ENCODE measurements around the gene TMTC1.

Gene TMTC1

DNA sequence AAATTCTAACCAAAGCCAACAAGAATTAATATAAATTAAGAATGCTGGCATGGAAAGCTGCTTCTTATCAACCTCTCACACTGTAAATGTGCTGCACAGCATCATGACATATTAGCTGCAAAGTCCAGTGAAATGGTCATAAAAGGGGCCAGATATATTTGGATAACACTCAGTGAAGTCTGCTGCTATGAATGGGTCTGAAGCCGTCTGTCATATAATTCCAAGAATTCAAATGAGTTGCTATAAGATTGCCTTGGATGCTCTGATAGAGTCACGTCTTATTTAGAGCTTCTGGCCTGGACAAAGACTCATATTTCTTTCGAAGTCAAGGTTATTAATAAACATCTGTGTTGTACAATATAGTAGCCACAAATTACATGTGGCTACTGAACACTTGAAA is 231.9 kb downstream of the TMTC1 start:
- H3K9ac ChIP-seq (ENCODE audit: low read length): no peak overlapping the region
- H3K4me3 ChIP-seq (ENCODE audit: low read length): no peak overlapping the region
- H3K27ac ChIP-seq (ENCODE audit: low read length): no peak overlapping the region
- no peaks in the 10 kb centered on the region for H3K4me1 ChIP-seq (ENCODE audit: low read length)
- no peaks in the 10 kb centered on the region for H3K36me3 ChIP-seq (replicated peaks; ENCODE audit: low read depth, low read length)
- TF ChIP-seq, protein P1, sequence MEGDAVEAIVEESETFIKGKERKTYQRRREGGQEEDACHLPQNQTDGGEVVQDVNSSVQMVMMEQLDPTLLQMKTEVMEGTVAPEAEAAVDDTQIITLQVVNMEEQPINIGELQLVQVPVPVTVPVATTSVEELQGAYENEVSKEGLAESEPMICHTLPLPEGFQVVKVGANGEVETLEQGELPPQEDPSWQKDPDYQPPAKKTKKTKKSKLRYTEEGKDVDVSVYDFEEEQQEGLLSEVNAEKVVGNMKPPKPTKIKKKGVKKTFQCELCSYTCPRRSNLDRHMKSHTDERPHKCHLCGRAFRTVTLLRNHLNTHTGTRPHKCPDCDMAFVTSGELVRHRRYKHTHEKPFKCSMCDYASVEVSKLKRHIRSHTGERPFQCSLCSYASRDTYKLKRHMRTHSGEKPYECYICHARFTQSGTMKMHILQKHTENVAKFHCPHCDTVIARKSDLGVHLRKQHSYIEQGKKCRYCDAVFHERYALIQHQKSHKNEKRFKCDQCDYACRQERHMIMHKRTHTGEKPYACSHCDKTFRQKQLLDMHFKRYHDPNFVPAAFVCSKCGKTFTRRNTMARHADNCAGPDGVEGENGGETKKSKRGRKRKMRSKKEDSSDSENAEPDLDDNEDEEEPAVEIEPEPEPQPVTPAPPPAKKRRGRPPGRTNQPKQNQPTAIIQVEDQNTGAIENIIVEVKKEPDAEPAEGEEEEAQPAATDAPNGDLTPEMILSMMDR (IDR thresholded peaks at IDR 0.05; ENCODE audit: low read depth, low read length): no peak
- no peak for TF ChIP-seq EZH2phosphoT487 (IDR thresholded peaks at IDR 0.05; ENCODE audit: low read depth)
- H3K79me2 ChIP-seq (ENCODE audit: low read length): no peaks in the 10 kb centered on the region
- H3K9me3 ChIP-seq (ENCODE audit: insufficient read depth, low read length): no peaks in the 10 kb centered on the region
- no peak overlapping the region for H2AFZ ChIP-seq (ENCODE audit: low read depth, low read length)
- no peaks in the 10 kb centered on the region for H3K27me3 ChIP-seq (ENCODE audit: low read depth, low read length)
- H4K20me1 ChIP-seq (ENCODE audit: insufficient read depth, low read length): no peaks in the 10 kb centered on the region
- H3K4me2 ChIP-seq (ENCODE audit: low read length): no peak overlapping the region

DNA sequence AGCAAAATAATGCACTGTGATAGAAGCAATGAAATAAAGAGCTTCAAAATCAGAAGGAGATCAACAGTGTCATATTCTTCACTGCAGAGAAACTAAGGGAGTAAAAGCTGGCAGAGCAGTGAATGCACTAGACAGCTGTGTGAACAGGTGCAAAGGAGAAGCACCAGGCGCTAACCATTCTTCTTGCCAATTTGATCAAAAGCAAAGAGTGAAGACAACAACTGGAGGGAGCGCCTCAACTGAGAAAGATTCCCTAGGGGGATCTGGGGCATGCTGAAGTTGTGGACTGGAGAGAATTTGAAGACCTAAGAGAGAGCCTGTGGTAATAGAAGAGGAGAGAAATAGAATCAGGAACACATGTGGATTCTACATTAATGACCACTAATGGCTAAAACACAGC is 235.9 kb downstream of the TMTC1 start:
- Histone ChIP-seq H3K4me3 (ENCODE audit: low read length) (no peak overlapping the region), H3K36me3 (replicated peaks; ENCODE audit: low read depth, low read length) (no peaks in the 10 kb centered on the region), H3K27ac (ENCODE audit: low read length) (no peak overlapping the region), H3K9me3 (ENCODE audit: insufficient read depth, low read length) (no peaks in the 10 kb centered on the region), H3K4me1 (ENCODE audit: low read length) (peaks cover 11% of the 10 kb centered on the region), H3K4me2 (ENCODE audit: low read length) (no peak overlapping the region), H3K79me2 (ENCODE audit: low read length) (no peaks in the 10 kb centered on the region), H4K20me1 (ENCODE audit: insufficient read depth, low read length) (no peaks in the 10 kb centered on the region), H2AFZ (ENCODE audit: low read depth, low read length) (no peak overlapping the region), H3K27me3 (ENCODE audit: low read depth, low read length) (no peaks in the 10 kb centered on the region), H3K9ac (ENCODE audit: low read length) (no peak overlapping the region)
- TF ChIP-seq EZH2phosphoT487 (IDR thresholded peaks at IDR 0.05; ENCODE audit: low read depth): no peak
- TF ChIP-seq, protein P1 (IDR thresholded peaks at IDR 0.05; ENCODE audit: low read depth, low read length): no peak

DNA sequence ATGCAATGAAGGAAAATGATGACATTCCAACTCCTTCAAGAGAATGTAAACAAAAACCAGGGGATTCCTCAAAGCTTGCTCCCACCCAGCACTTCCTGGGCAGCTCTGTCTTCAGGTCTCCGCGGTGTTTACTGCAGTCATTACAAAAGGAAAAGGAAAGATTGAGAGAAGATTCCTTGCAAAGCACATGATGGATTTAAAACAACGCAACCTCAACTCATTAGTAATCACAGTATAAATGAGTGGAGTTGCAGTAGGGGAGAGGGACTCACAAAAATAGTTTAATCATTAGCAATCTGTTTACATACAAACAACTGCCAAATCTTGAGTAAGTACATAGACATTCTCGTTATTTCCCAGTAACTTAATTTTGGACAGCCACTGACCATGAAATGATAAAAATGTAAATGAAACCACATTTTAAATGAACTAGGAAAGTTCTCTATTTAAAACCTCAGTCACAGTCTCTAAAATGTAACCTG is 236.6 kb downstream of the TMTC1 start:
- H3K27me3 ChIP-seq (ENCODE audit: low read depth, low read length): no peaks in the 10 kb centered on the region
- no peak overlapping the region for H3K27ac ChIP-seq (ENCODE audit: low read length)
- H3K4me2 ChIP-seq (ENCODE audit: low read length): no peak overlapping the region
- no peak overlapping the region for H3K4me3 ChIP-seq (ENCODE audit: low read length)
- H3K9me3 ChIP-seq (ENCODE audit: insufficient read depth, low read length): no peaks in the 10 kb centered on the region
- no peaks in the 10 kb centered on the region for H4K20me1 ChIP-seq (ENCODE audit: insufficient read depth, low read length)
- no peaks in the 10 kb centered on the region for H3K36me3 ChIP-seq (replicated peaks; ENCODE audit: low read depth, low read length)
- peaks cover 11% of the 10 kb centered on the region for H3K4me1 ChIP-seq (ENCODE audit: low read length)
- no peak overlapping the region for H3K9ac ChIP-seq (ENCODE audit: low read length)
- no peak for TF ChIP-seq EZH2phosphoT487 (IDR thresholded peaks at IDR 0.05; ENCODE audit: low read depth)
- TF ChIP-seq, protein P1 (IDR thresholded peaks at IDR 0.05; ENCODE audit: low read depth, low read length): no peak
- no peak overlapping the region for H2AFZ ChIP-seq (ENCODE audit: low read depth, low read length)
- H3K79me2 ChIP-seq (ENCODE audit: low read length): no peaks in the 10 kb centered on the region

DNA sequence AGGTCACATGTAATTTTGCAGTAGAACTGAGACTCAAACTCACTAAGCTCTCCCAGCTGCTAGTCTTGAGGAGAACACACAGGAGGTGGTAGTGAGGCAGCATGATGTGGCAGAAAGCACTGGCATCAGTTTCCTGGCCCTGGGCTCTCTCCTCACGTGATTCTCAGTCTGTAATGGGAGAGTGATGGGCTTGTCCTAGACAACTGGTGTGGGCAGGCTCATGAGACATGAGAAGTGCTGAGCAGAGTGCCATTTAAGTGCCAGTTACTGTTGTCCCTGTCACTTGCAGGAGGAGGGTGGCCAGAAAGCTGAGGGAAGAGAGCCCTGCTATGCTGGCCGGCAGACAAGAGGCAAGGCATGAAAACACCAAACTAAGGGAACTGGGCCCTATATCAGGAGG is 237.7 kb downstream of the TMTC1 start:
- H3K4me3 ChIP-seq (ENCODE audit: low read length): no peak overlapping the region
- H3K27ac ChIP-seq (ENCODE audit: low read length): no peak overlapping the region
- no peak overlapping the region for H3K9ac ChIP-seq (ENCODE audit: low read length)
- H3K4me1 ChIP-seq (ENCODE audit: low read length): peaks cover 11% of the 10 kb centered on the region
- H3K36me3 ChIP-seq (replicated peaks; ENCODE audit: low read depth, low read length): no peaks in the 10 kb centered on the region
- H3K9me3 ChIP-seq (ENCODE audit: insufficient read depth, low read length): no peaks in the 10 kb centered on the region
- no peaks in the 10 kb centered on the region for H4K20me1 ChIP-seq (ENCODE audit: insufficient read depth, low read length)
- no peak for TF ChIP-seq EZH2phosphoT487 (IDR thresholded peaks at IDR 0.05; ENCODE audit: low read depth)
- TF ChIP-seq, protein P1 (IDR thresholded peaks at IDR 0.05; ENCODE audit: low read depth, low read length): no peak
- H2AFZ ChIP-seq (ENCODE audit: low read depth, low read length): no peak overlapping the region
- H3K79me2 ChIP-seq (ENCODE audit: low read length): no peaks in the 10 kb centered on the region
- no peak overlapping the region for H3K4me2 ChIP-seq (ENCODE audit: low read length)
- no peaks in the 10 kb centered on the region for H3K27me3 ChIP-seq (ENCODE audit: low read depth, low read length)

All from OCI-LY3 (cell line).